NCI-H187 treated with DMSO at 0.1 percent for 48 hours (cell line): ENCODE measurements around the gene HELZ2.

Experiments used
- DNase-seq: peaks from one replicate; lab custom pipeline; 2025; lab: John Stamatoyannopoulos, UW

HELZ2 gene

DNA sequence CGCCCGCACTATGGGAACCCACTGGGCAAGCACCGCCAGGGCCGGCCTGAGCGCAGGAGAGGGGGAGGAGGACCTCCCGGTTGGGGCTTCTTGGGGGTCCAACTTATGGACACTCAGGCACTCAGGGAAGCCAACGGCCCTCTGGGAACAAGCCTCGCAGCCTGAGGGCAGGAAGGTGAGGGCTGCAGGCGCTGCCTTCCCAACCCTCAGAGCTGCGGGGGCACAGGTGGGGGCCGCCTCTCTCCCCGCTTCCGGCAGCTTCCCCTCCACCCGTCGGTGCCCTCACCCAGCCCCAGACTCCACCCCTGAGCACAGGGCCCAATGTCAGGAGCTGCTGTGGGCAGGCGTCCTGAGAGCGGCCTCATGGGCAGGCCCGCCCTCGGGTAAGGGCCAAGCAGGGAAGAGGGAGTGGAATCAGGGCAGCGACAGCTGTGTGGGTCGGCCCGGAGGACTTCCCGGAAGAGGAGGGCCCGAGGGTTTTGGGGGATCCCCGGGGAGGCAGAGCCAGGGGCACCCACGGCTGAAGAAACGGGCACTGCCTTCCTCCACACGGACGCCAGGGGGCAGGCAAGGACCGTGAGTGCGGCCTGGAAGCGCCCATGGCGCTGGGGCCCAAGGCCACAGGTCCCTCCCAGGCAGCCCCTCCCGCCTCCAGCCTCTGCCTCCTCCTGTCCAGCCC is 36.4 kb downstream of the HELZ2 start:
- DNase-seq, result no peak

- DNase-seq, result no peak
Observed at GRCh38 chr20:63536997-63537524, 37.0 kb downstream of the HELZ2 start, which contains the start of gene PTK6. Gene PTK6 (minus strand): TSS chr20:63537376. CDS start chr20:63537314, 62 bp downstream.

- no peak for DNase-seq
Observed at GRCh38 chr20:63536241-63536977, 37.6 kb downstream of the HELZ2 start.

GRCh38 chr20:63534831-63535651 is 39.0 kb downstream of the HELZ2 start:
- no peak for DNase-seq

DNA sequence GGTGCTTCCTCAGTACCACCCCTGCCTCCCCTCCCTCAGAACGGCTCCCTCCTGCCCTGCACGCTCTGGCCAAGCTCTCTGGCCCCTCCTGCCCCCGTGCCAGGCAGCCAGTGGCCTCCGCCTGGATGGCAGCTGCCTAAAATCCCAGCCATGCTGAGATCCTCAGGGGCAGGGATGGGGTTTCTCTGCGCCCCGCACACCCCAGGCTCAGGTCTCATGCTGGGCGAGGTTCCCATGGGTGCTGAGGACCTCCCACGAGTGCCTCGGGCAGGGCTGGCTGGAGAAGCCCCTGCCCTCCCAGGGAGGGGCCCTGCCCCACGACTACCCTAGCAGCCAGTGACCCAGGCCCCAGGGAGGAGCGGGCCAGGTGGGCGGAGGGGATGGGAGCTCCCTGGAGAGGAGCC is 39.6 kb downstream of the HELZ2 start:
- DNase-seq, result no peak

DNA sequence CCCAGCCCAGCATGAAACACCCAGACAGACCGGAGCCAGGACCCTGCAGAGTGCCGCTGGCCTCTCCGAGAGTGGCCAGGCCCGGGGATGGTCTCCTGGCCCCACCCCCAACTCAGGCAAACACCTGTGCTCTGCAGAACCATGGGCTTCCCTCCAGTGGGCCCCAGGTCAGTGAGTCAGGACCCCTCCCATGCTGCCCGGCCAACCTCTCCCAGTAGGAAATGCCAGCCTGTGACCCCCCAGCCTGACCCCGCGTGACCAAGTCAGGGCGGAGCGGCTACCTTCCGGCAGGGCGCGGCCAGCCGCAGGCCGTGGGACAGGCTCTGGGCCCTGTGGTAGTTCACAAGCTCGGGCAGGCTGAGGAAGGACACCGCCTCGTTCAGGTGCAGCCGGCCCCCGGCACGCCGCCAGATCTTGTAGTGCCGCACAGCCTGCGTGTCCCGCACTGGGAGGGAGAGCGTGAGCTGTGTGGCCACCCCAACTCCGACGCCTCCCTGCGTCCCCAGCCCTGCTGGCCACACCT is 40.1 kb downstream of the HELZ2 start:
- no peak for DNase-seq

GRCh38 chr20:63533388-63533787 is 40.7 kb downstream of the HELZ2 start:
- DNase-seq, result no peak

- no peak for DNase-seq
Observed at GRCh38 chr20:63532449-63532971, 41.5 kb downstream of the HELZ2 start.

- no peak for DNase-seq
Observed at GRCh38 chr20:63531686-63532448, 42.2 kb downstream of the HELZ2 start.

- no peak for DNase-seq
Observed at GRCh38 chr20:63530788-63531160, 43.3 kb downstream of the HELZ2 start.

- no peak for DNase-seq
Observed at GRCh38 chr20:63529861-63530787, 43.9 kb downstream of the HELZ2 start.

GRCh38 chr20:63529180-63529860 is 44.7 kb downstream of the HELZ2 start:
- no peak for DNase-seq

DNA sequence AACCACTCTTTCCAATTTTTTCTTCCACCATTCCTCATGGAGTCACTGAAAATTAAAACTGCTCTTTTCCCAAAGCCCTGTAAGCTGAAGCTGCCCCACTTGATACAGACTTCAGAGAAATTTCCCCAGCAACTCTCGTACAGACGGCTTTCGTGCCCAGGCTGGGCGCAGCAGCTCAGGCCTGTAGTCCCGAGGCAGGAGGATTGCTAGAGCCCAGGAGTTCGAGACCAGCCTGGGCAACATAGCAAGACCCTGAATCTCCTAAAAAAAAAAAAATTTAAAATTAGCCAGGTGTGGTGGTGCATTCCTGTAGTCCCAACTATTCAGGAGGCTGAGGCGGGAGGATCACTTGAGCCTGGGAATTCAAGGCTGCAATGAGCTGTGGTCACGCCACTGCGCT is 46.9 kb downstream of the HELZ2 start:
- DNase-seq, result no peak

DNA sequence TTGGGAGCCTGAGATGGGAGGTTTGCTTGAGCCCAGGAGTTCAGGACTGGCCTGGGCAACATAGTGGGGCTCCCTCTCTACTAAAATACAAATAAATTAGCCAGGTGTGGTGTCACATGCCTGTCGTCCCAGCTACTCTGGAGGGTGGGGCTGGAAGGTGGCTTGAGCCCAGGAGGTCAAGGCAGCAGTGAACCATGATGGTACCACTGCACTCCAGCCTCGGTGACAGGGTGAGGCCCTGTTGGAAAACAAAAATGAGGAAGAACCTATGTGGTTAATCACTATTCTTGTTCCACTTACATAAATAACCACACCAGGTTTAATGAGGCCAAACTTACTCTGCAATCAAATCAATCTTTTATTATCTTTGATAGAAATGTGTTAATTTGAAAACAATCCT is 48.1 kb downstream of the HELZ2 start:
- DNase-seq, result no peak

- no peak for DNase-seq
Observed at GRCh38 chr20:63525185-63525584, 48.9 kb downstream of the HELZ2 start.
